GM18498 (cell line): ENCODE measurements around the gene ZDHHC4.
"Not testable (repeated sequence)": the region's sequence is repeated elsewhere in the genome, so short reads cannot be mapped to it uniquely, and the experiment has no call there.

ENCODE experiments used
- ATAC-seq: cut with Tn5 transposase; IDR thresholded peaks from one replicate; pipeline ENCODE4 v1.9.1; 2021; ENCODE audit warnings: mild to moderate bottlenecking, moderate library complexity; ENCODE audit not compliant: unreplicated experiment

Gene ZDHHC4

DNA sequence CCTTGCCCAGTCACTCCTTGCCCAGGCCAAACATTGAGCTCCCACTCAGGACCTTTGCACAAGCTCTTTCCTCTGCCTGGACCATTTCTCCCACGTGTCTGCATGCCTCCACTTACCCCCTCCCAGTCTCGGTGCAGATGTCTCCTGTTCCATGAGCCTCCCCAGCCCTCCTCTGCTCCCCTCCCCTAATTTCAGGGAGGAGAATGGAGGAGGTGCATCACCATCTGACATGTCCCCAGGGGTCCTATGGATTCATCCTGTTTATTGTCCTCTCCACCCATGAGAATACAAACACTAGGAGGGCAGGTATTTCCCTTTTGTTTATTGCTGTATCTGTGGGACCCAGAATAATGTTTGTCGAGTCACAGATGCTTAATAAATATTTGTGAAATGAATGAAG lies 17.4 kb upstream of the ZDHHC4 start:
- no peak for ATAC-seq

DNA sequence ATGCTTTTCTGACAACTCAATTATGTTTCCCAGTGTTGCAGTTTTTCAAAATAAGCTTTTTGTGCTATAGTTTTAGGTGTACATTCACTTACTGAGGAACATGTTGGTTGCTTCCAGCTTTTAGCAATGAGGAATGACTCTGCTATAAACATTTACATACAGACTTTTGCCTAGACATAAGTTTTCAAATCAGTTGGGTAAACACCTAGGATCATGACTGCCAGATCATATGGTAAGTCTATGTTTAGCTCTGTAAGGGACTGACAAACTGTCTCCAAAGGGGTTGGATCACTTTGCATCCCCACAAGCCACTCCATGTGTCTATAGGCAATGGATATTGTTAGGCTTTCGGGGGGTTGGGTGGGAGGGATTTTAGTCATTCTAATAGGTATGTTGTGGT lies 15.1 kb upstream of the ZDHHC4 start:
- ATAC-seq: no peak

DNA sequence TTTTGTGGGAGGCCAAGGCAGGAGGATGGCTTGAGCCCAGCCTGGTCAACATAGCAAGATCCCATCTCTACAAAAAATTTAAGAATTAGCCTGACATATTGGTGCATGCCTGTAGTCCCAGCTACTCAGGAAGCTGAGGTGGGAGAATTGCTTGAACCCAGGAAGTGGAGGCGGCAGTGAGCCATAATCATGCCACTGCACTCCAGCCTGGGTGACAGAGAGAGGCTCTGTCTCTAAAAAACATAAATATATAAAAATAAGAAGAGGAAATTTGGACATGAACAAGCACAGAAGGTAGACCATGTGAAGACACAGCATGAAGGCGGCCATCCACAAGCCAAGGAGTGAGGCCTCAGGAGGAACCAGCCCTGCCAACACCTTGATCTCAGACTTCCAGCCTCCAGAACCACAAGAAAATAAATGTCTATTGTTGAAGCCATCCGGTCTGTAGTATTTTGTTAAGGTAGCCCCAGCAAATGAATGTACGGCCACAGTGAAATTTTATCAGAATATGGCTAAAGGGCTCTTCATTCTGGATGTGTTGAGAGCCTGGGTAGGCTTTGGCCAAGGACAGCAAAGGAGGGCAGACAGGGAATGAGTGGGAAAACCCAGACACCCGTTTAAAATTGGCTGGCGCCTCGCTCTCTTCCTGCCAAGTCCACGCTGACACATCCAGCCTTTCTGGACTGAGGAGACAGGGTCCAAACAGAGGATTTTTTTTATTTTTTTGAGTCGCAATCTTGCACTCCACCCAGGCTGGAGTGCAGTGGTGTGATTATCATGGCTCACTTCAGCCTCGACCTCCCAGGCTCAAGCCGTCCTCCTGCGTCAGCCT lies 13.1 kb upstream of the ZDHHC4 start:
- ATAC-seq: no peak

DNA sequence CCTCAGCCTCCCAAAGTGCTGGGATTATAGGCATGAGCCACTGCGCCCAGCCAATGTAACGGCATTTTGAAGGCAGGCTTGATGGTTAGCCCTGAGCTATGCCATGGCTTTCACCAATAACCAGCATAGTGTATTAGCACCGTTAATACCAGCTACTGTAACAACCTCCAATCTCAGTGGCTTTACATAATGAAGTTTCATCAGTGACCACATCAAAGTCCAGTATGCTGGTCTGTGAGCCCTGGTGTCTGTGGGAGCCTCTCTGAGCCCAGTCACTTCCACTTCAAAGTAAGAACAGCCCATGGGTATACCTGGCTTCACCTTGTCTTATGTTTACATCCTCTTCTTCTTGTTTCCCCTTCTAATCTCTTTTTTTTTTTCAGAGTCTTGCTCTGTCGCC lies 11.6 kb upstream of the ZDHHC4 start:
- ATAC-seq: no peak

DNA sequence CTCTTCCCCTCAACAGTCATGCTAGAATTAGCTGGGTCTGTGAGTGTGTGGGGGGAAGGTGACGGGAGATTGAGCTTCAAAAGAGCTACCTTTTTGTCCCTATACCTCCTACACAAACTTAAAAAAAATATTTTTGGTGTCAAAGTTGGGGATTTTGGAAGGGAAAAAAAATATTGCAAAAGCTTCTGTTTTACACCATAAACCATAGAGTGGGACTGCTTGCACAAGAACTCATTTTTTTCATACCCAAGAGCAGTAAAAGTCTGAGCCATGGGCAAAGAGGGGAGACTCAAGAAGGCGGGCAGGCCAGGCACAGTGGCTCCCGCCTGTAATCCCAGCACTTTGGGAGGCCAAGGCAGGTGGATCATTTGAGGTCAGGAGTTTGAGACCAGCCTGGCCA lies 9.4 kb upstream of the ZDHHC4 start:
- no peak for ATAC-seq

DNA sequence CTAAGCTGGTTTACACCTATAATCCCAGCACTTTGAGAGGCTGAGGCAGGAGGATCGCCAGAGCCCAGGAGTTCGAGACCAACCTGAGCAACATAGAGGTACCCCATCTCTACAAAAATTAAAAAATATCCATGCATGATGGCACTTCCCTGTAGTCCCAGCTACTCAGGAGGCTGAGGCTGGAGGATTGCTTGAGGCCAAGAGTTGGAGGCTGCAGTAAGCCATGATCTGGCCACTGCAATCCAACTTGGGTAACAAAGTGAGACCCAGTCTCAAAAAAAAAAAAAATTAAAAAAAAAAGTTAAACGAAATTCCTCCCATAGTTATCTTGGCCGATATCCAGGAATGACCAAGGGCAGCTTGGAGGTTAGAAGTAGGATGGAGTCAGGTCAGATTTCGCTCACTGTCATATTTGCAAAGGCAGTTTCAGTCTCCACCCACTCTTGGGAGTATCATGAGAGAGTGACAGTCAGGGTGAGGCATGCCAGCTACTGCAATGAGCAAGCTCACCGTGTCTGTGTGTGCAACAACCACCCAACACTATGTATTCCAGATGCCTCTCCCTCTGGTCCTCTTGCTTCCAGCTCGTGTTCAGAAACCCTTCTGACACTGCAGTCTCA lies 6.0 kb upstream of the ZDHHC4 start:
- no peak for ATAC-seq

DNA sequence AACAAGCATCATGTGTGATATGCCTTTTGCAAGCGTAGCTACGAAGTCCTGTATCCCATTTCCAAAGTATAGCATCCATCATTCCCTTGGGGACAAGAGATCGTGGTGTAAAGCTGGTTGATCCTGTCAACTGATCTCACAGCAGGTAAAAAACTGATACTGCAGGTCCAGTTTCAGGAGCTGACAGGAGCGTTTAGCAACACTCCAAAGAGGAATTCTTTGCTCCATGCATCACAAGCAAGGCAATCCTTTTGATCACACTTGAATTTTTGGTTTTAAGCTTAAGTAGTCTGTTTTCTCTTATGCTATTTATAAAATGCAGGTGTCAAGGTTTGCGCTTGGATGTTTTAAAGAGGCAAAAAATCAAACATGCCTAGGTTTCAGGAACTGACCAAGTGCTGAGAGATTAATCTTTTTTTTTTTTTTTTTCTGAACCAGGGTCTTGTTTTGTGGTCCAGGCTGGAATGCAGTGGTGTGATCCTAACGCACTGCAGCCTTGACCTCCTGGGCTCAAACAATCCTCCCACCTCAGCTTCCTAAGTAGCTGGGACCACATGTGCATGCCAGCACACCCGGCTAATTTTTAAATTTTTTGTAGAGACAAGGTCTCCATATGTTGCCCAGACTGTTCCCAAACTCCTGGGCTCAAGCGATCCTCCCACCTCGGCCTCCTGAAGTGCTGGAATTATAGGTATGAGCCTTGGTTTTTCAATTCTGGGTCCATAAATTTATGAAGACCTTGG lies 1.8 kb upstream of the ZDHHC4 start:
- ATAC-seq: no peak

DNA sequence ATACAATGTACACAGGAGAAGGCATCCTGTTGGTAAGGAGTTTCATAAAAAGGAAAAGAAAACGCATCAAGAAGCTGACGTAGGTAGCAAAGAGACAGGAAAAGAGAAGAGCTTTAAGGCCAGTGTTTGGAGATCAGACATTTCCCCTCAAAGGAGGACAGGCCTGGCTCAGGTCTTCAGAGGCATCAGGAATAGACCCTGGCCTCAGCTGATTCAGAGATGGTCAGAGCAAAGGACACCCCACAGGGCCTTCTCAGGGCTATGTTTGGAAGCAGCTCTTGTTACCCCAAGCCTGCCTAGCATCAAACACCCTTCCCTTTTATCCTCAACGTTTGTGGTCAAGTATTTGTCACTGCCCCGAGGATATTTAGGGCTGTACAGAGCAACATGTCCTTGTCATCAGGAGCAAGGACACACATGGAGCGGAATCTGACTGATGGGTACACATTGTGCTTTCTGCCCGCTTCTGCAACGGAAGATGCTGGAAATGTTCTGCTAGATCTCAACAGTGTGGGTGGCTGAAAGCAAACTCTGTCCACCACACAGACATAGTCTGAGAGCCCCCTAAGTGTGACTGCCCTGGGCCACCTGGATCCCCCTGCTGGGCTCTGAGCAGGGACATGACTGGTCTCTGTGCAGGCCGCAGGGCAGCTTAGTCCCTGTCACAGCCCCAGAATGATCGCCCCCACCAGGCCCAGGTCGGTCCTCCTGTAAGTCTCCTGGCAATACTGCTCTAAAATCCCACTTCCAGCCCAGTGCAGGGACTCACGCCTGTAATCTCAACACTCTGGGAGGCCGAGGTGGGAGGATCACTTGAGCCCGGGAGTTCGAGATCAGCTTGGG lies 1.0 kb upstream of the ZDHHC4 start:
- ATAC-seq: no peak

DNA sequence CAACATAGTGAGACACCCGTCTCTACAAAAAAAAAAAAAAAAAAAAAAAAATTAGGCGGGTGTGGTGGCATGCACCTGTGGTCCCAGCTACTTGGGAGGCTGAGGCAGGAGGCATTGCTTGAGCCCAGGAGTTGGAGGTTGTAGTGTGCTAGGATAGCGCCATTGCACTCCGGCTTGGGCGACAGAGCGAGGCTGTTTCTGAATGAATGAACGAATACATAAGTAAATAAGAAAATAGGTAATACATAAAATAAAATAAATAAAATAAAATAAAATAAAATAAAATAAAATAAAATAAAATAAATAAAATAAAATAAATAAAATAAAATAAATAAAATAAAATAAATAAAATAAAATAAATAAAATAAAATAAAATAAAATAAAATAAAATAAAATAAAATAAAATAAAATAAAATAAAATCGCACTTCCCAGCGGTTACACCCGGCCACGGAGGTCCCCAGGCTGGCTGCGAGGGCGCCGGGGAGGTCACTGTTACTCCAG lies 336 bp upstream of the ZDHHC4 start:
- ATAC-seq: not testable (repeated sequence)

DNA sequence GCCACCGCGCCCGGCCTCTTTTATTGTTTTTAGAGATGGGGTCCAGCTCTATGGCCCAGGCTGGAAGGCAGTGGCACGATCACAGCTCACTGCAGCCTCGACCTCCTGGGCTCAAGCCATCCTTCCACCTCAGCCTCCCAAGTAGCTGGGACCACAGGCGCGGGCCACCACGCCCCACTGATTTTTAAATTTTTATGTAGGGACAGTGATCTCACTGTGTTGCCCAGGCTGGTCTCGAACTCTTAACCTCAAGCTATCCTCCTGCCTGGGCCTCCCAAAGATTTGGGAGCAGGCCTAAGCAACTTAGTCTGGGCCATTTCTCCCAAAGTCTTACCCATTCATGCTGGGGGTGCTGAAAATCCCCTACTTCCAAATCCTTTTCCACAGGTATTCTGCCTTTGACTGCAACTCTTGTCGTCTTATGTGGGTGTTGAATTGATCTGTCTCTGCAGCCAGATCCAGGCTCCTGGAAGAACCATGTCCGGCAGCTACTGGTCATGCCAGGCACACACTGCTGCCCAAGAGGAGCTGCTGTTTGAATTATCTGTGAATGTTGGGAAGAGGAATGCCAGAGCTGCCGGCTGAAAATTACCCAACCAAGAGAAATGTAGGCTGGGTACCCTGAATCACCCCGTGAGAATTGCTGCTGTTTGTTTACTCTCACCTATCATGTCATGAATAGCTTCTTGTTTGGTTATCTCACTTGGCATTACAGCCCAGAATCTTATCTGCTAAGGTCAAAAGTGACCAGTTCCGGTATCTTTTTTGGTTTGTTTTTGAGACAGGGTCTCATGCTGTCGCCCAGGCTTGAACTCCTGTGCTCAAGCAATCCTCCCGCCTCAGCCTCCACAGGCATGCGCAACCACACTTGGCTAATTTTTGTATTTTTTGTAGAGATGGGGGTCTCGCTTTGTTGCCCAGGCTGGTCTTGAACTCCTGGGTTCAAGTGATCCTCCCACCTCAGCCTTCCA lies 1.1 kb downstream of the ZDHHC4 start:
- no peak for ATAC-seq

DNA sequence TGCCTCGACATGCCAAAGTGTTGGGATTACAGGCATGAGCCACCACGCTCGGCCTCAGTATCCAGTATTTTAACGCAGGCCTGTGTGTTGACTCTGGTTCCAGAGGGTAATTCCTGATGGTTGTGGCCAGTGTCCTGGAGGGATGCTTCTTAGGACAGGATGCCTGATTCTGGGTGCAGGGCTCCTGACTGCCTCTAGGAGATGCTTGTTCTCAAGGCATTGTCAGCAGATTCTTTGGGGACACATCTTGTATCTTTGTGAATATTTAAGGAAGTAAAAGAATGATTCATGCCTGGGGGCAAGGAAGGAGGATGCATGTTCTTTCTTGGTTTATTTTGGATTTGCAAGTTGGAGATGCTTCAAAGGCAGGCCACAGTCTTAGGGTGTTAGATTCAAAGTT lies 2.2 kb downstream of the ZDHHC4 start:
- no peak for ATAC-seq

DNA sequence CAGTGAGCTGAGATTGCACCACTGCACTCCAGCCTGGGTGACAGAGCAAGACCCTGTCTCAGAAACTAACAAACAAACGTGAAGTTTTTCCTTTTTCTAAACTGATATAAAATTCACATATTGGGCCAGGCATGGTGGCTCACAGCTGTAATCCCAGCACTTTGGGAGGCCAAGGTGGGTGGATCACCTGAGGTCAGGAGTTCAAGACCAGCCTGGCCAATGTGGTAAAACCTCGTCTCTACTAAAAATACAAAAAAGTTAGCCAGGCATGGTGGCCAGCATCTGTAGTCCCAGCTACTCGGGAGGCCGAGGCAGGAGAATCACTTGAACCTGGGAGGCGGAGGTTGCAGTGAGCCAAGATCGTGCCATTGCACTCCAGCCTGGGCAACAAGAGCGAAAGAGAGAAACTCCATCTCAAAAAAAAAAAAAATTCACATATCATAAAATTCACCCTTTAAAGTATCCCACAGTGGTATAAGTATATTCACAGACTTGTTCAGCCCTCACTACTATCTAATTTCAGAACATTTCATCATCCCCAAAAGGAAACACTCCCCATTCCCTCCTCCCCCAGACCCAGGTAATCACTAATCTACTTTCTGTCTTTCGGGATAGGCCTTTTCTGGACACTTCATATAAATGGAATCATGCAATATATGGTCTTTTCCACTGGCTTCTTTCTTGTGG lies 8.6 kb downstream of the ZDHHC4 start:
- ATAC-seq: not testable (repeated sequence)

DNA sequence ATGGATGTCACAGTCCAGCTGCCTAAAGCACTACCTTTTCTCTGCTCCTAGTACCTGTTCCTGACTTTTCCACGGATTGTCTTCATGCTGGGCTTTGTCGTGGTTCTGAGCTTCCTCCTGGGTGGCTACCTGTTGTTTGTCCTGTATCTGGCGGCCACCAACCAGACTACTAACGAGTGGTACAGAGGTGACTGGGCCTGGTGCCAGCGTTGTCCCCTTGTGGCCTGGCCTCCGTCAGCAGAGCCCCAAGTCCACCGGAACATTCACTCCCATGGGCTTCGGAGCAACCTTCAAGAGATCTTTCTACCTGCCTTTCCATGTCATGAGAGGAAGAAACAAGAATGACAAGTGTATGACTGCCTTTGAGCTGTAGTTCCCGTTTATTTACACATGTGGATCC lies 11.3 kb downstream of the ZDHHC4 start:
- no peak for ATAC-seq

DNA sequence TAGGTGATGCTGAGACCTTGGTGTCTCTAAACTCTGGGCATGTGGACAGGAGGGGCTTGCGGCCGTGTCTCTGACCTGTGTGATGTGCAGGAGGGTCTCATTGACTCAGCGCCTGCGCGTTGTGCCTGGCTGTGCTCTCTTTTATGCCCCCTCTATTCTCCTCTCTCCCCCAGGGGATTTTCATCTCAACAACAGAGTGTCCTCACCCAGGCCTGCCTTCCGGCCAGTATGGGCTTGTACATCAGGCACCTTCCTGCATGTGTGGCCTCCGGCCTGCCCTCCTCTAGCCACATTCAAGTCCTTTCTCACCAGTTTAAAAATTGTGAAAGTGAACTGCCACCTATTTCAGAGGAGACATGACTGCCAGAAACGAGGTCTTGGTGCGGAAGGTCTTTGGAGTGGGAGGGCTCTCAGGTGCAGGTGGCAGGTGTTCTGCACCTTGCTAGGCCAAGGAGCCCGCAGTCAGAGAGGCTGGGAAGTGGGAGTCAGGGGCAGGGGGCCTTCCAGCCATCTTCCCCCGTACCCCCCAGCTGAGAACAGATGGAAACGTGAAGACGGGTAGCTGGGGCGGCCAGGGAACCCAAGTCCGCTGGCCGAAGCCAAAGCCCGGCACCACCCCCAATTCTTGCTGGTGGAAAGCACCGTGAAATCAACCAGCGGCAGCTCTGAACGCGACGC lies 12.0 kb downstream of the ZDHHC4 start:
- ATAC-seq: no peak

DNA sequence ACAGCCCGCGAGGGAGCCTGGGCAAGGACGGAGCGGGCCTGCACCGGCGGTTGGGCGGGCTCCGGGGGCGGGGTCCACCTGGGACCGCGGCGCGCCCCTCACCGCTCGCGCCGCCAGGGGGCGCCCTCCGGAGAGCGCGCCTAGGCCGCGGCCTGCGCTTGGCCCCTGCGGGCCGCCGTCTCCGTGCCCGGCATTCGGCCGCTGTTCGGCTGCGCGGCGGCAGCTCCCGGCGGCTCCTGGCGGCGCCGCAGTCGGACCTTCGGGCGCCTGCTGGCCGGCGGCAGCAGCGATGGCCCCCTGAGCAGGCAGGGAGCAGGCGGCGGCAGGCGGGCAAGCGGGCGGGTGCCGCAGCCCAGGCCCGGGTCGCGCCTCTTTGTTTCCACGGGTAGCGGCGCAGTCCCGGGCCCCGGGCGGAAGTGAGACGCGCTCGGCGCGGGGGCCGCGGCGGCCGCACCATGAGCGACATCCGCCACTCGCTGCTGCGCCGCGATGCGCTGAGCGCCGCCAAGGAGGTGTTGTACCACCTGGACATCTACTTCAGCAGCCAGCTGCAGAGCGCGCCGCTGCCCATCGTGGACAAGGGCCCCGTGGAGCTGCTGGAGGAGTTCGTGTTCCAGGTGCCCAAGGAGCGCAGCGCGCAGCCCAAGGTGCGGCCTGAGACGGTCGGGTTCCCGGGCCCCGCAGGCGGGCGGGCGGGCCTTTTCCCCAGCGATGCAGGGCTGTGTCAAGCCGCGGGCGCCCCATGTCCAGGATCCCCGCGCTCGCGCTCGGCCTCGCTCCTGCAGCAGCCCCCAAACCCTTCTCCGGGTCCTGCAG lies 12.8 kb downstream of the ZDHHC4 start, which contains the start of gene INTS15:
TSS of gene INTS15 (plus strand) at position 193 of the 816 bp plus-strand sequence. CDS start at position 456, 263 bp downstream.
- ATAC-seq: peak; percentile 90

DNA sequence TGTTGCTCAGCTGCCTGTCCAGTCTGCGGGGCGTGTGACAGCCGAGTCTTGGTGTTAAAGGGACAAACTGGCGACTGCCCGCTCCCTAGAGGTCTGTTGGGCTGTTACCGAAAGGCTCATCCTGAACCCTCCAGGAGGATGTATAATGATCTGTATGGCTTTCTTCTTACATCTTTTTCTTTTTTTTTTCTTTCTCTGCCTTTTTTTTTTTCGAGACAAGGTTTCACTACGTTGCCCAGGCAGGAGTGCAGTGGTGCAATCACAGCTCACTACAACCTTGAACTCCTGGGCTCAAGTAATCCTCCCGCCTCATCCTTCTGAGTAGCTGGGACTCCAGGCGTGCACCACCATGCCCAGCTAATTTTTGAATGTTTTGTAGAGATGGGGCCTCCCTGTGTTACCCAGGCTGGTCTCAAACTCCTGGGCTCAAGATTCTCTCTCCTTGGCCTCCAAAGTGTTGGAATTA lies 13.4 kb downstream of the ZDHHC4 start:
- no peak for ATAC-seq

DNA sequence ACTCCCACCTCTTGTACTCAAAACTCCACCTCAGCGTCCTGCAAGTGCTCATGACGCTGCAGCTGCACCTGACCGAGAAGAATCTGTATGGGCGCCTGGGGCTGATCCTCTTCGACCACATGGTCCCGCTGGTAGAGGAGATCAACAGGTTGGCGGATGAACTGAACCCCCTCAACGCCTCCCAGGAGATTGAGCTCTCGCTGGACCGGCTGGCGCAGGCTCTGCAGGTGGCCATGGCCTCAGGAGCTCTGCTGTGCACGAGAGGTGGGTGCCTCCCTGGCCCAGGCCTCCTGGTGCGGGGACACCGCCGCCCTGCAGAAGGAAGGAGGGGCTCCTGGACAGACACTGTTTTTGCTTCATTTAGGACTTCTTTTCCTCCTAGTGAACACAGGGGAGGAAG lies 22.8 kb downstream of the ZDHHC4 start:
- no peak for ATAC-seq
